ENCODE measurements around the gene FSD2. TPM values are rescaled to one million over a fixed set of nuclear protein-coding genes. Genes with fewer than 3 reads are reported as not detected.
"Not testable (repeated sequence)": the region's sequence is repeated elsewhere in the genome, so short reads cannot be mapped to it uniquely, and the experiment has no call there.

FSD2 gene
- total and polyA plus RNA-seq, 2 of the 4 experiments (the other 2 are of a cell fraction), result not detected

DNA sequence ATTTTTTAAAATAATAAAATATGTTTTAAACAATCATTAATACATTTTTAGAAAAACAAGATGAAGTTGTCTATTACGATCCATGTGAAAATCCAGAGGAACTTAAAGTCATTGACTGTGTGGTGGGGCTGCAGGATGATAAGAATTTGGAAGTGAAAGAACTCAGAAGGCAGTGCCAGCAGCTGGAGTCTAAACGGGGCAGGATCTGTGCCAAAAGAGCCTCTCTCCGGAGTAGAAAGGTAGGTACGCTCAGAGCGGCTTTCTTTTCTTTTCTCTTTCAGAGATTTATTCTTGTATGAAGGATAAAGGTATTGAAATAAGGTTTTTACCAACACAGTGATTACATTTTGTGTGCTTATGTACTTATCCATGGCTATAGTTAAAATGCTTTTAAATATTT is 17.2 kb upstream of the FSD2 start:
- H2BK120ac ChIP-seq (ENCODE audit: low read depth, low read length), result no peak overlapping the region
- H3K27me3 ChIP-seq (ENCODE audit: control insufficient read depth, insufficient read depth, low read length), result no peaks in the 10 kb centered on the region
- POLR2A ChIA-PET (ENCODE audit: unreplicated experiment), result no interaction called here
- H2BK5ac ChIP-seq (ENCODE audit: low read depth, low read length, poor library complexity, severe bottlenecking), result no peak overlapping the region
- no peak overlapping the region for H3K4ac ChIP-seq (ENCODE audit: low read depth, low read length)
- H4K20me1 ChIP-seq (ENCODE audit: insufficient read depth, low read length), result no peaks in the 10 kb centered on the region
- H2AFZ ChIP-seq (replicated peaks; ENCODE audit: low read length, poor library complexity), result no peak overlapping the region
- ATAC-seq (ENCODE audit: low read depth) (no peak), DNase-seq (no peak)
- intact Hi-C loops (cut with micrococcal nuclease), result no loop called here
- H3K14ac ChIP-seq (replicated peaks; ENCODE audit: low read depth, low read length), result no peak overlapping the region
- no peaks in the 10 kb centered on the region for H3K9me1 ChIP-seq (ENCODE audit: insufficient read depth, low read length)
- H3K4me2 ChIP-seq (ENCODE audit: low read depth, low read length), result no peak overlapping the region
- CTCF ChIA-PET, result no interaction called here
- H2BK20ac ChIP-seq (ENCODE audit: low read depth, low read length), result no peak overlapping the region
- H4K91ac ChIP-seq (ENCODE audit: insufficient read depth, low read depth, low read length), result no peak overlapping the region
- H3K9me3 ChIP-seq (ENCODE audit: control insufficient read depth, insufficient read depth, low read length), result no peaks in the 10 kb centered on the region
- H3K18ac ChIP-seq (ENCODE audit: low read depth, low read length), result no peak overlapping the region
- no peak overlapping the region for H3K4me3 ChIP-seq (ENCODE audit: insufficient read depth, low read depth, low read length)
- no peak overlapping the region for H4K8ac ChIP-seq (ENCODE audit: low read depth in 2 of 2, low read length in 2 of 2)
- H3K56ac ChIP-seq (ENCODE audit: extremely low read depth, insufficient read depth, low read length), result no peak overlapping the region
- H2BK15ac ChIP-seq (ENCODE audit: low read depth, low read length), result no peak overlapping the region
- H4K5ac ChIP-seq (ENCODE audit: low read depth, low read length), result no peak overlapping the region
- TF ChIP-seq POLR2A (IDR thresholded peaks at IDR 0.05; ENCODE audit: low read depth, low read length) (no peak), CTCF (conservative IDR thresholded peaks at IDR 0.05; ENCODE audit: low read depth, low read length) (no peak), NFE2L2 (IDR thresholded peaks at IDR 0.05; ENCODE audit: low read depth, low read length) (no peak), CHD1 (IDR thresholded peaks at IDR 0.05; ENCODE audit: low read depth, low read length) (no peak), MXI1 (IDR thresholded peaks at IDR 0.05; ENCODE audit: borderline replicate concordance, low read depth, low read length) (no peak), USF2 (IDR thresholded peaks at IDR 0.05; ENCODE audit: low read depth, low read length) (no peak), RFX5 (IDR thresholded peaks at IDR 0.05; ENCODE audit: low read depth, low read length) (no peak), FOS (IDR thresholded peaks at IDR 0.05; ENCODE audit: low read depth, low read length) (no peak)
- 40% methylated on average over 1 of the region's 5 CpGs; no CpG with 5 or more reads in 1 of the 2 experiments for WGBS, 2 experiments (ENCODE audit: extremely low coverage in 2 of 2, insufficient read length in 1 of 2)
- in situ Hi-C loops (cut with MboI; ENCODE audit: low sequenced_read_pairs), result loop anchor here (10.0 kb wide), 1 partner anchor 288 kb away; no protein-coding TSS in a partner anchor
- no peak overlapping the region for H3K9ac ChIP-seq (ENCODE audit: low read depth, low read length)
- no peak overlapping the region for H2AK5ac ChIP-seq (ENCODE audit: low read depth, low read length)
- peaks cover 0 to 2% of the 10 kb centered on the region in 2 experiments; a peak in 3 of 4 replicates for H3K79me1 ChIP-seq (ENCODE audit: low read depth in 1 of 2, low read length in 2 of 2)
- H3K27ac ChIP-seq (ENCODE audit: insufficient read depth, low read length), result no peak overlapping the region
- dilution Hi-C loops (cut with HindIII; ENCODE audit: low sequenced_read_pairs, unreplicated experiment), result no loop called here
- no peaks in the 10 kb centered on the region for H3K4me1 ChIP-seq (ENCODE audit: control insufficient read depth, insufficient read depth, low read length)
- peaks cover 43% of the 10 kb centered on the region for H3K36me3 ChIP-seq (ENCODE audit: control insufficient read depth, insufficient read depth, low read length)
- no peak overlapping the region for H2AK9ac ChIP-seq (replicated peaks; ENCODE audit: low read depth, low read length, poor library complexity)
- no peak overlapping the region for H3K23ac ChIP-seq (ENCODE audit: low read depth, low read length)
- BruUV-seq (replicated peaks), result no TSS peak

GRCh38 chr15:82821851-82822250 is 16.0 kb upstream of the FSD2 start:
- H4K5ac ChIP-seq (ENCODE audit: low read depth, low read length); H3K9ac ChIP-seq (ENCODE audit: low read depth, low read length); ATAC-seq (ENCODE audit: low read depth); H3K27ac ChIP-seq (ENCODE audit: insufficient read depth, low read length); H2AK5ac ChIP-seq (ENCODE audit: low read depth, low read length); dilution Hi-C loops (cut with HindIII; ENCODE audit: low sequenced_read_pairs, unreplicated experiment); H2BK120ac ChIP-seq (ENCODE audit: low read depth, low read length); POLR2A ChIA-PET (ENCODE audit: unreplicated experiment); H3K9me3 ChIP-seq (ENCODE audit: control insufficient read depth, insufficient read depth, low read length); H2BK15ac ChIP-seq (ENCODE audit: low read depth, low read length); H2BK5ac ChIP-seq (ENCODE audit: low read depth, low read length, poor library complexity, severe bottlenecking); intact Hi-C loops (cut with micrococcal nuclease); H3K4me2 ChIP-seq (ENCODE audit: low read depth, low read length); H2AFZ ChIP-seq (replicated peaks; ENCODE audit: low read length, poor library complexity); H2AK9ac ChIP-seq (replicated peaks; ENCODE audit: low read depth, low read length, poor library complexity); H3K4me1 ChIP-seq (ENCODE audit: control insufficient read depth, insufficient read depth, low read length); H3K4me3 ChIP-seq (ENCODE audit: insufficient read depth, low read depth, low read length); H3K9me1 ChIP-seq (ENCODE audit: insufficient read depth, low read length); CTCF ChIA-PET; H3K4ac ChIP-seq (ENCODE audit: low read depth, low read length); H3K18ac ChIP-seq (ENCODE audit: low read depth, low read length); H4K20me1 ChIP-seq (ENCODE audit: insufficient read depth, low read length); H2BK20ac ChIP-seq (ENCODE audit: low read depth, low read length); H4K8ac ChIP-seq (ENCODE audit: low read depth in 2 of 2, low read length in 2 of 2); H3K23ac ChIP-seq (ENCODE audit: low read depth, low read length); BruUV-seq (replicated peaks); H3K14ac ChIP-seq (replicated peaks; ENCODE audit: low read depth, low read length); H3K56ac ChIP-seq (ENCODE audit: extremely low read depth, insufficient read depth, low read length); H4K91ac ChIP-seq (ENCODE audit: insufficient read depth, low read depth, low read length); H3K79me1 ChIP-seq (ENCODE audit: low read depth in 1 of 2, low read length in 2 of 2); H3K27me3 ChIP-seq (ENCODE audit: control insufficient read depth, insufficient read depth, low read length): not testable (repeated sequence)
- in situ Hi-C loops (cut with MboI; ENCODE audit: low sequenced_read_pairs), result loop anchor here (10.0 kb wide), 1 partner anchor 287 kb away; no protein-coding TSS in a partner anchor
- H3K36me3 ChIP-seq (ENCODE audit: control insufficient read depth, insufficient read depth, low read length), result peaks cover 42% of the 10 kb centered on the region
- DNase-seq, result peak; percentile 52

All from IMR-90 (cell line).